ENCODE measurements around the gene ALDH1A2.

The ALDH1A2 gene

GRCh38 chr15:58070801-58071418 is 5.4 kb upstream of the ALDH1A2 start:
- no peaks in the 10 kb centered on the region for H3K36me3 ChIP-seq (ENCODE audit: control insufficient read depth in 1 of 2, insufficient read depth in 2 of 2, low read length in 2 of 2)
- no peaks in the 10 kb centered on the region for H3K4me1 ChIP-seq (ENCODE audit: control insufficient read depth in 1 of 2, insufficient read depth in 2 of 2, low read length in 2 of 2)
- H3K9ac ChIP-seq (ENCODE audit: low read depth in 1 of 2, low read length in 2 of 2) = no peak overlapping the region
- no peak overlapping the region for H3K27ac ChIP-seq (ENCODE audit: low read depth, low read length)
- no peak overlapping the region for H3K4me3 ChIP-seq (ENCODE audit: low read depth in 1 of 2, low read length in 2 of 2)
- H3K9me3 ChIP-seq (ENCODE audit: control insufficient read depth in 1 of 2, low read length in 2 of 2) = no peaks in the 10 kb centered on the region
- H3K27me3 ChIP-seq (ENCODE audit: control insufficient read depth in 1 of 2, insufficient read depth in 2 of 2, low read length in 2 of 2) = peaks cover 11 to 34% of the 10 kb centered on the region in 2 donors

DNA sequence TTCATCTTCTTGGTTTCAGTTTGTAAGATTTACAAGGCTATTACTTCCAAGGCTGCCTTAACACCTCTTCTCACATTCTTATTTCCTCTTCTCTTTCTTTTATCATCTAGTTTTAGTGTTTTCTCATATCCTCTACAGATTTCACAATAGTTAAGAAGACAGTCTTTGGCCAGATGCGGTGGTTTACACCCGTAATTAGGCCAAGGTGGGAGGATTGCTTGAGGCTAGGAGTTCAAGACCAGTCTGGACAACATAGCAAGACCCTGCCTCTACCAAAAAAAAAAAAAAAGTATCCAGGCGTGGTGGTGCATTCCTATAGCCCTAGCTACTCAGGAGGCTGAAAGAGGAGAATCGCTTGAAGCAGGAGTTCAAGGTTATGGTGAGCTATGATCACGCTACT is 3.5 kb upstream of the ALDH1A2 start:
- no peak overlapping the region for H3K4me3 ChIP-seq (ENCODE audit: low read depth in 1 of 2, low read length in 2 of 2)
- H3K4me1 ChIP-seq (ENCODE audit: control insufficient read depth in 1 of 2, insufficient read depth in 2 of 2, low read length in 2 of 2) = no peaks in the 10 kb centered on the region
- no peaks in the 10 kb centered on the region for H3K9me3 ChIP-seq (ENCODE audit: control insufficient read depth in 1 of 2, low read length in 2 of 2)
- no peak overlapping the region for H3K9ac ChIP-seq (ENCODE audit: low read depth in 1 of 2, low read length in 2 of 2)
- H3K36me3 ChIP-seq (ENCODE audit: control insufficient read depth in 1 of 2, insufficient read depth in 2 of 2, low read length in 2 of 2) = no peaks in the 10 kb centered on the region
- H3K27ac ChIP-seq (ENCODE audit: low read depth, low read length) = no peak overlapping the region
- H3K27me3 ChIP-seq (ENCODE audit: control insufficient read depth in 1 of 2, insufficient read depth in 2 of 2, low read length in 2 of 2) = peaks cover 28 to 44% of the 10 kb centered on the region in 2 donors

DNA sequence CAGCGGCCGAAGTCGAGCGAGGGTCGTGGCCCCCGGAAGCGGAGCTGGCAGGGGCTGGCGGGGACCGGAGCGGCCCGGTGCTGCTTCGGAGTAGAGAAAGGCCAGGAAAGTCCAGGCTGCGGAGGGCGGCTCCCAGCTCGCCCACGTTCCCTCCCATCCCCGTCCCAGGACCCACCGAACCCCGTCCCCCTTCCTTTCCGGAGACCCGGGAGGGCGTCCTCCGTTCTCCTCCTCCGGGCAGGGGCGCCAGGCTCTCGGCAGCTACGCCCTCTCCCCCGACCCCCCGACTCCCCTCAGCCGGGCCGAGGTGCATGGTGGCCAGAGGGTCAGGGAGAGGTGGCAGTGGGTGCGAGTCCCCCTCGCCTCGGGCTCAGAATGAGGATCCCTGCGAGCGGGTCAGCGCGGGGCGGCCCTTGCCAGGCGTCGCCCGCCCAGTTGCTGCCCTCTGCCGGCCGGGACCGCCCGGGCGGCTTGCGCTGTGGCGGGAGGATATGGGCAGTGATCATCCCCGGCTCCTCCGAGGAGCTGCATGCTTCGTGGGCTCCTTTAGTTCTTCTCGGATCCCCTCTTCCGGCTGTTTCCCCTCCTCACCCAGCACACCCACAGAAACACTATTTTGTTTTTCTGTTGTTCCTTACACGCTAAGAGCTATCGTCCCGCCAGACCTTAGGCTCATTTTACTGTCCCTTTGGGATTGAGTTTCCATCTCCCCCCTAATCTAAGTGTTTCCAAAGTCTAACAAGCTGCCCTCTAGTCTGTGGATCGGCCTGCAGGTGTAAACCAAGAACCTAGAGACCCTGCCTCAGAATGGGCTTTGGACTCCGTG is 744 bp upstream of the ALDH1A2 start:
- no peak overlapping the region for H3K9ac ChIP-seq (ENCODE audit: low read depth in 1 of 2, low read length in 2 of 2)
- H3K27me3 ChIP-seq (ENCODE audit: control insufficient read depth in 1 of 2, insufficient read depth in 2 of 2, low read length in 2 of 2) = peaks cover 41 to 50% of the 10 kb centered on the region in 2 donors

DNA sequence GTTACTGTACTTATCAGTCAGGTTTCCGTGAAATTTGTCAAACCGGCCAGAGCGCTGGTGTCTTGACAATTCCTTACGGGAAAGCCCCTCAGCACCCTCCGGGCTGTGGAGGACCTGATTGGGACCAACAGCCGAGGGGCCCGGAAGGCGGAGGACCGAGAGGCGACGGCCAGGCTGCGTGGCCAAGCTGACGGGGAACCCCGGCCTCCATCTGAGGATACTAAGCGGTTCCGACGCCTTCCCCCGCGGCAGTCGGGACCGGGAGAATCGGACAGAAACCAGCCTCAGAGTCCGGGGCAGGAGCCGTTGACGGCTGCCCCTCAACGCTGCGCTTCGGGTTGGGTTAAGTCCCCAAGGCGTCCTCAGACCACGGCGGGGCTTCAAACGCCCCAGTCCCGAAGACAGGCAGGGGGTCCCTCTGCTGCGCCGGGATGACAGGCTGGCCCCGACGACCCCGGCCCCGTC is 499 bp downstream of the ALDH1A2 start:
- H3K36me3 ChIP-seq (ENCODE audit: control insufficient read depth in 1 of 2, insufficient read depth in 2 of 2, low read length in 2 of 2) = no peaks in the 10 kb centered on the region
- H3K4me3 ChIP-seq (ENCODE audit: low read depth in 1 of 2, low read length in 2 of 2) = no peak overlapping the region
- no peaks in the 10 kb centered on the region for H3K4me1 ChIP-seq (ENCODE audit: control insufficient read depth in 1 of 2, insufficient read depth in 2 of 2, low read length in 2 of 2)
- H3K27me3 ChIP-seq (ENCODE audit: control insufficient read depth in 1 of 2, insufficient read depth in 2 of 2, low read length in 2 of 2) = peaks cover 41 to 57% of the 10 kb centered on the region in 2 donors
- H3K9me3 ChIP-seq (ENCODE audit: control insufficient read depth in 1 of 2, low read length in 2 of 2) = no peaks in the 10 kb centered on the region
- H3K9ac ChIP-seq (ENCODE audit: low read depth in 1 of 2, low read length in 2 of 2) = no peak overlapping the region
- no peak overlapping the region for H3K27ac ChIP-seq (ENCODE audit: low read depth, low read length)

More for the DNA sequence above, 744 bp upstream of the ALDH1A2 start:
- no peaks in the 10 kb centered on the region for H3K4me1 ChIP-seq (ENCODE audit: control insufficient read depth in 1 of 2, insufficient read depth in 2 of 2, low read length in 2 of 2)
- H3K36me3 ChIP-seq (ENCODE audit: control insufficient read depth in 1 of 2, insufficient read depth in 2 of 2, low read length in 2 of 2) = no peaks in the 10 kb centered on the region
- H3K4me3 ChIP-seq (ENCODE audit: low read depth in 1 of 2, low read length in 2 of 2) = peak overlapping the region; percentile 53
- H3K9me3 ChIP-seq (ENCODE audit: control insufficient read depth in 1 of 2, low read length in 2 of 2) = no peaks in the 10 kb centered on the region
- H3K27ac ChIP-seq (ENCODE audit: low read depth, low read length) = no peak overlapping the region

GRCh38 chr15:58064082-58064979 is 1.2 kb downstream of the ALDH1A2 start:
- Histone ChIP-seq H3K4me1 (ENCODE audit: control insufficient read depth in 1 of 2, insufficient read depth in 2 of 2, low read length in 2 of 2) (no peaks in the 10 kb centered on the region), H3K9ac (ENCODE audit: low read depth in 1 of 2, low read length in 2 of 2) (no peak overlapping the region), H3K27me3 (ENCODE audit: control insufficient read depth in 1 of 2, insufficient read depth in 2 of 2, low read length in 2 of 2) (peaks cover 41 to 57% of the 10 kb centered on the region in 2 donors), H3K9me3 (ENCODE audit: control insufficient read depth in 1 of 2, low read length in 2 of 2) (no peaks in the 10 kb centered on the region), H3K36me3 (ENCODE audit: control insufficient read depth in 1 of 2, insufficient read depth in 2 of 2, low read length in 2 of 2) (no peaks in the 10 kb centered on the region), H3K4me3 (ENCODE audit: low read depth in 1 of 2, low read length in 2 of 2) (no peak overlapping the region), H3K27ac (ENCODE audit: low read depth, low read length) (no peak overlapping the region)

DNA sequence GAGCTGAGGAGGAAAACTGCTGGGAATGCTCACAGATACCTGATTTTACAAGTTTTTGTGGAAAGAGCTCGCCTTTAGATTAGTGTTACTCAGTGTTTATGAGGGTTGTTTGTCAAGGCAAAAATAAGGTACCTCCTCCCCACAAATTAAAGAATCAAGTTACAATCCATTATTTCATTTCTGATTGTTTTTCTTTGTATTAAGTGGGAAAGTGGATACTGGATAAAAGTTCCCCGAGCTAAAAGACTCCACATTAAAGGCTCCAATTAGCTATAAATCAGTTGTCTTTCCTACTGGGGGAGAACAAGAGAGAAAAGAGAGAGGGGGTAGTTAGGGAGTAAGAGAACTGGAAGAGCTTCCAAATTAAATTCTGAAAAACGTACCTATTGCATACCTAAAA is 1.9 kb downstream of the ALDH1A2 start:
- no peaks in the 10 kb centered on the region for H3K9me3 ChIP-seq (ENCODE audit: control insufficient read depth in 1 of 2, low read length in 2 of 2)
- H3K4me3 ChIP-seq (ENCODE audit: low read depth in 1 of 2, low read length in 2 of 2) = no peak overlapping the region
- H3K36me3 ChIP-seq (ENCODE audit: control insufficient read depth in 1 of 2, insufficient read depth in 2 of 2, low read length in 2 of 2) = no peaks in the 10 kb centered on the region
- H3K4me1 ChIP-seq (ENCODE audit: control insufficient read depth in 1 of 2, insufficient read depth in 2 of 2, low read length in 2 of 2) = peaks cover 0 to 6% of the 10 kb centered on the region in 2 donors
- H3K27ac ChIP-seq (ENCODE audit: low read depth, low read length) = no peak overlapping the region
- H3K9ac ChIP-seq (ENCODE audit: low read depth in 1 of 2, low read length in 2 of 2) = no peak overlapping the region
- peaks cover 41 to 60% of the 10 kb centered on the region in 2 donors for H3K27me3 ChIP-seq (ENCODE audit: control insufficient read depth in 1 of 2, insufficient read depth in 2 of 2, low read length in 2 of 2)

- H3K9ac ChIP-seq (ENCODE audit: low read depth in 1 of 2, low read length in 2 of 2) = no peak overlapping the region
- peaks cover 41 to 64% of the 10 kb centered on the region in 2 donors for H3K27me3 ChIP-seq (ENCODE audit: control insufficient read depth in 1 of 2, insufficient read depth in 2 of 2, low read length in 2 of 2)
- peaks cover 0 to 7% of the 10 kb centered on the region in 2 donors for H3K4me1 ChIP-seq (ENCODE audit: control insufficient read depth in 1 of 2, insufficient read depth in 2 of 2, low read length in 2 of 2)
- no peaks in the 10 kb centered on the region for H3K36me3 ChIP-seq (ENCODE audit: control insufficient read depth in 1 of 2, insufficient read depth in 2 of 2, low read length in 2 of 2)
- H3K9me3 ChIP-seq (ENCODE audit: control insufficient read depth in 1 of 2, low read length in 2 of 2) = no peaks in the 10 kb centered on the region
- no peak overlapping the region for H3K27ac ChIP-seq (ENCODE audit: low read depth, low read length)
- no peak overlapping the region for H3K4me3 ChIP-seq (ENCODE audit: low read depth in 1 of 2, low read length in 2 of 2)
Observed at GRCh38 chr15:58062983-58063382, 2.5 kb downstream of the ALDH1A2 start.

- H3K36me3 ChIP-seq (ENCODE audit: control insufficient read depth in 1 of 2, insufficient read depth in 2 of 2, low read length in 2 of 2) = no peaks in the 10 kb centered on the region
- H3K9me3 ChIP-seq (ENCODE audit: control insufficient read depth in 1 of 2, low read length in 2 of 2) = no peaks in the 10 kb centered on the region
- H3K27ac ChIP-seq (ENCODE audit: low read depth, low read length) = no peak overlapping the region
- peaks cover 0 to 7% of the 10 kb centered on the region in 2 donors for H3K4me1 ChIP-seq (ENCODE audit: control insufficient read depth in 1 of 2, insufficient read depth in 2 of 2, low read length in 2 of 2)
- peaks cover 41 to 65% of the 10 kb centered on the region in 2 donors for H3K27me3 ChIP-seq (ENCODE audit: control insufficient read depth in 1 of 2, insufficient read depth in 2 of 2, low read length in 2 of 2)
- no peak overlapping the region for H3K9ac ChIP-seq (ENCODE audit: low read depth in 1 of 2, low read length in 2 of 2)
- no peak overlapping the region for H3K4me3 ChIP-seq (ENCODE audit: low read depth in 1 of 2, low read length in 2 of 2)
Observed at GRCh38 chr15:58062175-58062574, 3.3 kb downstream of the ALDH1A2 start.

GRCh38 chr15:58060575-58060974 is 4.9 kb downstream of the ALDH1A2 start:
- Histone ChIP-seq H3K36me3 (ENCODE audit: control insufficient read depth in 1 of 2, insufficient read depth in 2 of 2, low read length in 2 of 2) (no peaks in the 10 kb centered on the region), H3K9ac (ENCODE audit: low read depth in 1 of 2, low read length in 2 of 2) (no peak overlapping the region), H3K27ac (ENCODE audit: low read depth, low read length) (no peak overlapping the region), H3K9me3 (ENCODE audit: control insufficient read depth in 1 of 2, low read length in 2 of 2) (no peaks in the 10 kb centered on the region), H3K27me3 (ENCODE audit: control insufficient read depth in 1 of 2, insufficient read depth in 2 of 2, low read length in 2 of 2) (peaks cover 32 to 58% of the 10 kb centered on the region in 2 donors), H3K4me1 (ENCODE audit: control insufficient read depth in 1 of 2, insufficient read depth in 2 of 2, low read length in 2 of 2) (peaks cover 0 to 7% of the 10 kb centered on the region in 2 donors), H3K4me3 (ENCODE audit: low read depth in 1 of 2, low read length in 2 of 2) (no peak overlapping the region)
